ENCODE measurements around the gene HIKESHI.
A peak's percentile ranks its signal among the peaks of the same experiment; 100 is the strongest.

HIKESHI gene

DNA sequence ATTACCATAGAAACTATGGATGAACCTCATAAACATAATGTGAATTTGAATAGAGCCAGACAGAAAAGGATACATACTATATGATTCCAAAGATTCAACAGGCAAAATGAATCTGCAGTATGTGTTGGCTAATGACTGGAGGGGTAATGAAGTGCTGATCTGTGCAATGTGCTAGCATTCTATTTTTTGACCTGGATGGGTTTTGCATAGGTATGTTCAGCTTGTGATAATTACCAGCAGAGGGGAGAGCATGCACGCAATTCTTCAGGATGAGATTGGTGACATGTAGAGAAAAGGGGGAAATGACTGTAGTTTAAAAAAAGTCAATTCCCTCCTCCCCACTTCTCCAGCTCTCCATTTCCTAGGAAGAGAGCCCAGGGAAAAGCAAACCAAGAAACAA is 72.0 kb downstream of the HIKESHI start:
- DNase-seq: no peak

DNA sequence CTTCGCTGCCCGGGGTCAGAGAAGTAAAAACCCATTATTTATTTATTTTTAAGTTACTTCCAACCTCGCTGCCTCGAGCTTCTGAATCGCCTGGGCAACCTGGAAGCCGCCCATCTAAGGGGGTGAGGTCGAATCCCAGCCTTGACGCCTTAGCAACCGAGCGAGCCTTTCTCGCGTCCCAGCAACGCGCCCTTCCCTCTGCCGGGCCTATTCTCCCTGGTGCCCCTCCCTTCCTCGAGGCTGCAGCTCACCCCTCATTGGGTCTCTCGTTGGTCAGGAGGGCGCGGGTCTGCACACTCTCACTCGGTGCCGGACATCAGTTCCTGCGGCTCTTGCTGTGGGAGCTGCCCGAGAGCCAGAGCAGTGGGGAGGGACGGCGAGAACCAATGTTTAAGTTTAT is 72.5 kb downstream of the HIKESHI start, which contains the start of gene CCDC81:
Gene CCDC81, plus strand, starts transcription at position 302 of the 400 bp plus-strand sequence. CDS start 277 bp downstream, outside the sequence.
- peak in 9 of 58 donors; percentile 1 to 68 (median 6) for DNase-seq

GRCh38 chr11:86377972-86378371 is 75.9 kb downstream of the HIKESHI start:
- DNase-seq: no peak

GRCh38 chr11:86380295-86381059 is 78.4 kb downstream of the HIKESHI start:
- no peak for DNase-seq

DNA sequence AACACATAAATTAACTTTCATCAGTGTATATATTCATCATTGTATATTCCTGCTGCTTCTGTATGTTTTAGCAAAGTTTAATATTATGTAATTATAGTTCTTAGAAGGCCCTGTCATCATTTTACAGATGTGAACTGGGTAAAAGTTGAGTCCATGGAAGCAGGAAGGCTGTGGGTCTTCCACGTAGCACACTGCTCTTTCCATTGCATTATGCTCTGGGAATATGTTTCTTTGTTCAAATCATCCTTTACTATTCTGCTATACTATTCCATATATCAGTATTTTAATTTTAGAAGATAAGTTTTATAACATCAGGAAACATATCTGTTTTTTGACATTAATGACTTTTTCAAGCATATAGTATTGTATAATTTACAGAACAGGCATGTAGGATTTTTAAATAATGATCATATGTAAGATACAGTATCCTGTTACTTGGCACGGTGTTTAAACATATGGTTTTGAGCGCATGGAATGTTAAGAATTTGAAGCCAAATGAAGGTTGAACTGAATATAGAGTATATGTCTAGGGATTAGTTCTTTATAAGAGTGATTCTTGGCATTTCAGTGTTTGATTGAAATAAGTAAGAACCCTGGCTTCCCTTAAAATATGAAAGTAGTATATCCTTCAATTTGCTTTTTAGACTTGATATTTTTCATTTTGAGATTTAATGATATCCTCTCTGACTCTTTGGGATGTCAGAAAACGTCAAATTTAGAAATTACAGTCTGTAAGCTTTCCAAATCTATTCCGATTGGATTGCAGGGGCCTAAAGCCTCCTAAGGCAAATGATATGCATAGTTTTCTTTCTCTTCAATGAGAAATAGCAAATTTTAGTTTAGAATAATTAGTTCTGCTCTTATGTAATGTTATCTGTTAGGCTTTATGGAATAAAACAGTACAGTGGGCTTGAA is 81.3 kb downstream of the HIKESHI start:
- no peak for DNase-seq

- no peak for DNase-seq
Measured at GRCh38 chr11:86386283-86386682, 84.2 kb downstream of the HIKESHI start.

DNA sequence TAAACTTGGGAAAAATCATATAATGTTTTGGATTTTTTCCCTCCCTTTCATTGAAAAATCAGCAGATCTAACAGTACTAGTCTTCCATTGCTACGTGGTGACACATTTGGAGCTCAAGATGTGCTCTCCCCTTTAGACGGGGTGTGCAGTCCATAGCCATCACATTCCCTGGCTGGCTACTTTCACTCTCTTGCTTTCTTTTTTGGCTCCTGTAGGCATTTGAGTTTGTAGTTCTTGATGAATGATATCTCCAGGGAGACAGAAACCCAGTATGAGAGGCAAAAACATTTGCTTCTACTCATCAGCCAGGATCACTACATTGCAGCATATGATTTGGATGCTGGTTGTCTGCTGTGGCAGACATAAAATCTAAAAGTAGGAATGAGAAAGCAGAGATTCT is 84.7 kb downstream of the HIKESHI start:
- peak in 2 of 58 donors; percentile 5 to 7 for DNase-seq

DNA sequence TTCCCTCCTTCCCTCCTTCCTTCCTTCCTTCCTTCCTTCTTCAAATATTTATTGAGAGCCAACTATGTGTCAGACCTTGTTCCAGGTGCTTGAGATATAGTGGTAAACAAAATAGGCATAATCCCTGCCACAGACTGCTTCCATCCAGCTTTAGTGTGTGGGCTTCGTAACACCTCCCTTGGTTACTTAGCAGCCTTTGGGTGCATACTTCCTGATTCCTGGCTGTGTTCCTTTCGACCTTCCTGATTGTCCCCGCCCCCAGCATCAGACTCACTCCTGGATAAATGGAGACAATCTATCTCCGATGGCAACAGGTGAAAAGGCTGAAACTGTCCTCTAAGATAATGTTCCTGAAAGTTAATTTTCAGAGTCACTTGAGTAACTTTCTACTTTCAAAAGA is 86.2 kb downstream of the HIKESHI start:
- no peak for DNase-seq

GRCh38 chr11:86390487-86390886 is 88.4 kb downstream of the HIKESHI start:
- DNase-seq: no peak

DNA sequence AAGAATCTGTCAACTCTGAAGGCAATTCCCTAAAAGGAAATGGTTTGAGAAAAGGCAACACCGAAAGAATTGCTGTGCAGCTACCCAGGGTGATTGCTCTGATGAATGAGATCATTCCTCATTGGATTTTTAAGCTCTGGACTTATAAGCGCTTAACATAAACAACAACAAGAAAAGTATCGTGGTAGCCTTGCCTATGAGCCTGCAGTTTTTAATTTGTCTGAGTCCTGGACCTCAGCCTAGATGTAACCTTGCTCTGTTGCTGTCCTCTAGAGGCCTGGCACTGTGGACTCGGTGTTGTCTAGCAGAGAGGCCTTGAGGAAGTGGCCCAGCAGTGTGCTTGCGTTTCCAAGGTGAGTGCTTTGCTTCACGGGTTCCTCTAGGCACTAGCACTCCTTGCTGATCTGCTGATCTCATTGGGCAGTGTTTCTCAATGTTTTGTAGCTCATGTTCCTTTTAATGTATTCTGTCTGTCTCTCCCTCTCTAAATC is 93.1 kb downstream of the HIKESHI start:
- DNase-seq: peak in 22 of 58 donors; percentile 1 to 64 (median 6)
